GM18498 (cell line): ENCODE measurements around the gene CSNK1G3.
A peak's percentile ranks its signal among the peaks of the same experiment; 100 is the strongest.

Experiments
- ATAC-seq: cut with Tn5 transposase; IDR thresholded peaks from one replicate; pipeline ENCODE4 v1.9.1; 2021; ENCODE audit warnings: mild to moderate bottlenecking, moderate library complexity; ENCODE audit not compliant: unreplicated experiment

CSNK1G3 gene

GRCh38 chr5:123557907-123558306 lies 45.9 kb downstream of the CSNK1G3 start:
- no peak for ATAC-seq

GRCh38 chr5:123558762-123559433 lies 46.9 kb downstream of the CSNK1G3 start:
- no peak for ATAC-seq

- ATAC-seq = no peak
Measured at GRCh38 chr5:123559434-123559775, 47.4 kb downstream of the CSNK1G3 start.

GRCh38 chr5:123561230-123561629 lies 49.3 kb downstream of the CSNK1G3 start:
- no peak for ATAC-seq

- ATAC-seq = no peak
Measured at GRCh38 chr5:123571927-123572326, 60.0 kb downstream of the CSNK1G3 start.

- no peak for ATAC-seq
Measured at GRCh38 chr5:123578390-123578789, 66.4 kb downstream of the CSNK1G3 start.

- no peak for ATAC-seq
Measured at GRCh38 chr5:123579410-123579809, 67.4 kb downstream of the CSNK1G3 start.

- no peak for ATAC-seq
Measured at GRCh38 chr5:123582550-123583285, 70.7 kb downstream of the CSNK1G3 start.

GRCh38 chr5:123585871-123586270 lies 73.9 kb downstream of the CSNK1G3 start:
- ATAC-seq = no peak

- ATAC-seq = no peak
Measured at GRCh38 chr5:123594434-123594833, 82.5 kb downstream of the CSNK1G3 start.

GRCh38 chr5:123597018-123597417 lies 85.0 kb downstream of the CSNK1G3 start:
- no peak for ATAC-seq

GRCh38 chr5:123598028-123598689 lies 86.2 kb downstream of the CSNK1G3 start:
- peak; percentile 75 for ATAC-seq

- ATAC-seq = no peak
Measured at GRCh38 chr5:123599171-123599570, 87.2 kb downstream of the CSNK1G3 start.

- ATAC-seq = no peak
Measured at GRCh38 chr5:123601610-123602009, 89.6 kb downstream of the CSNK1G3 start.

- ATAC-seq = peak; percentile 49
Measured at GRCh38 chr5:123605822-123606221, 93.8 kb downstream of the CSNK1G3 start.

- ATAC-seq = no peak
Measured at GRCh38 chr5:123610209-123610608, 98.2 kb downstream of the CSNK1G3 start.

GRCh38 chr5:123610665-123611405 lies 98.9 kb downstream of the CSNK1G3 start:
- peak; percentile 64 for ATAC-seq

GRCh38 chr5:123611406-123611709 lies 99.4 kb downstream of the CSNK1G3 start:
- ATAC-seq = peak; percentile 20

GRCh38 chr5:123617561-123617960 lies 105.6 kb downstream of the CSNK1G3 start:
- ATAC-seq = no peak

GRCh38 chr5:123626051-123626450 lies 114.1 kb downstream of the CSNK1G3 start:
- ATAC-seq = no peak

GRCh38 chr5:123628860-123629544 lies 117.0 kb downstream of the CSNK1G3 start:
- ATAC-seq = no peak
